Lower lobe of right lung (tissue), 2 donors: Measurements from ENCODE around the gene KCNT2. TPM values are rescaled to one million over a fixed set of nuclear protein-coding genes. Genes with fewer than 3 reads are reported as not detected.

Experiments used
- ATAC-seq, 2 donors: fragments of 200-7000 bp; cut with Tn5 transposase; one replicate each; pipeline ENCODE4 v1.9.1; 2020 to 2022; ENCODE audit warnings: mild to moderate bottlenecking in 2 of 2, moderate library complexity in 2 of 2
- DNase-seq: peaks from one replicate; pipeline ENCODE4 v3.0.0-alpha.2; 2020
- H3K27ac ChIP-seq: fragments of 200-600 bp; one replicate; pipeline ENCODE4 v1.8.0; 2022
- H3K27me3 ChIP-seq: fragments of 200-600 bp; one replicate; pipeline ENCODE4 v1.8.0; 2022; ENCODE audit warnings: low read depth
- H3K36me3 ChIP-seq: fragments of 200-600 bp; one replicate; pipeline ENCODE4 v1.8.0; 2022; ENCODE audit warnings: mild to moderate bottlenecking
- H3K4me1 ChIP-seq: fragments of 200-600 bp; one replicate; pipeline ENCODE4 v1.8.0; 2022
- H3K4me3 ChIP-seq: fragments of 200-600 bp; one replicate; pipeline ENCODE4 v1.8.0; 2022; ENCODE audit warnings: mild to moderate bottlenecking
- H3K9me3 ChIP-seq: fragments of 200-600 bp; one replicate; pipeline ENCODE4 v1.8.0; 2022
- CTCF ChIP-seq: fragments of 200-600 bp; IDR thresholded peaks from one replicate; pipeline ENCODE4 v1.8.0; 2022; ENCODE audit warnings: antibody characterized with exemption, mild to moderate bottlenecking
- intact Hi-C: fragments of 100-400 bp; cut with DNase I; formaldehyde crosslinking; loops from one replicate; pipeline ENCODE4 v1.11.0; 2022
- total RNA-seq: library from RNA; stranded (reverse); fragmentation: NEBNext Ultra II Directional; extraction: Animal tissue kit (Norgen Biotek cat#: 25700); gene quantifications from one replicate; pipeline ENCODE4 v1.2.1, GENCODE V29; 2021
- donor health status: DM: no; HTN: yes; CAD: no; lungs with severe emphysema.

Gene KCNT2
- total RNA-seq, 1 donor from 2014 or later: 3.7 TPM

GRCh38 chr1:196546272-196547111, 61.7 kb downstream of the KCNT2 start:
- no peaks in the 10 kb centered on the region for H3K4me1 ChIP-seq
- no peaks in the 10 kb centered on the region for H3K27me3 ChIP-seq
- DNase-seq (no peak), ATAC-seq (no peak)
- no peaks in the 10 kb centered on the region for H3K9me3 ChIP-seq
- H3K36me3 ChIP-seq: no peaks in the 10 kb centered on the region
- intact Hi-C loops: no loop called here
- H3K27ac ChIP-seq: no peak overlapping the region
- no peak overlapping the region for H3K4me3 ChIP-seq
- no peak for TF ChIP-seq CTCF

GRCh38 chr1:196545222-196545621, 63.0 kb downstream of the KCNT2 start:
- Histone ChIP-seq H3K4me3 (no peak overlapping the region), H3K27ac (no peak overlapping the region), H3K27me3 (no peaks in the 10 kb centered on the region), H3K36me3 (no peaks in the 10 kb centered on the region), H3K4me1 (no peaks in the 10 kb centered on the region), H3K9me3 (no peaks in the 10 kb centered on the region)
- no peak for TF ChIP-seq CTCF
- ATAC-seq (no peak), DNase-seq (no peak)
- intact Hi-C loops: no loop called here

DNA sequence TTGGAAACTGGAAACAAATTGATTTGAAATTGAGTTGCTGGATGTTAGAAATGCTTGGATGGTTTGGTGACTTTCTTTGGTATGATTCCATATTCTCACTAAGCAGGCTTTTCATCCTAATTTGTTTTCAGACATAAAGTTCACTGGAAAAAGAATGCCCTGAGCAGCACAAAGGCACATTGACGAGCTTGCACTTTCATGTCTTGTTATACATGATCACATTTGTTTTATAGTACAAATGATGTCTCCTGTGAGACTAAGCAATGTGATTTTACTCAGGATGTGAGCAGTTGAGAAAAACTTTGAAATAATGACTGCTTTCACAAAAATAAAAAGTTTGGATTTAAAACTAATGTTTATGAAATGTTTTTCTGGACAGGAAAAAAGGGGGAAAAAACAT, 63.6 kb downstream of the KCNT2 start:
- H3K4me1 ChIP-seq: no peaks in the 10 kb centered on the region
- ATAC-seq (no peak), DNase-seq (no peak)
- no peak overlapping the region for H3K4me3 ChIP-seq
- no peaks in the 10 kb centered on the region for H3K36me3 ChIP-seq
- H3K9me3 ChIP-seq: no peaks in the 10 kb centered on the region
- H3K27me3 ChIP-seq: no peaks in the 10 kb centered on the region
- intact Hi-C loops: no loop called here
- no peak for TF ChIP-seq CTCF
- no peak overlapping the region for H3K27ac ChIP-seq

- no peak for ATAC-seq
- Histone ChIP-seq H3K27ac (no peak overlapping the region), H3K36me3 (no peaks in the 10 kb centered on the region), H3K4me3 (no peak overlapping the region), H3K27me3 (no peaks in the 10 kb centered on the region), H3K9me3 (no peaks in the 10 kb centered on the region), H3K4me1 (no peaks in the 10 kb centered on the region)
- intact Hi-C loops: no loop called here
- no peak for TF ChIP-seq CTCF
- no peak for DNase-seq
Observed at GRCh38 chr1:196543833-196544232, 64.4 kb downstream of the KCNT2 start.

DNA sequence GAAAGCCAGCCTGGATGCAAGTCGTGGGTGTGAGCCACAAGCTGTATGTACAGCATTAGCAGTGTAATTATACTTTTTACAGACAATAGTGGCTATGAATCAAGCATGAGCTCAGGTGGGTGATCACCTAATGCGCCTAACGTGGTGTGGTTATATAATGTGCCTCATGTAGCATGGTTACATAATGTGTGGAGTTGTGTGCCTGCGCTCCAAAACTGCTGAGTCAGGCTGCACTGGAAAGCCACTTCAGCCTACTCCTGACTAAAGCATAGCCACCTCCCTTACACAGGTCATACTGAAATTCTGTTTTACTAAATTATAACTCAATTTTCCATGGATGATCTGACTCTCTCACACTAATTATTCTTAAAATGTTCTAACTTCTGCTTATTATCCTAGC, 69.8 kb downstream of the KCNT2 start:
- Histone ChIP-seq H3K4me3 (no peak overlapping the region), H3K9me3 (no peaks in the 10 kb centered on the region), H3K4me1 (no peaks in the 10 kb centered on the region), H3K27ac (no peak overlapping the region), H3K36me3 (no peaks in the 10 kb centered on the region), H3K27me3 (no peaks in the 10 kb centered on the region)
- no peak for TF ChIP-seq CTCF
- ATAC-seq (peak; percentile 62 to 93), DNase-seq (peak; percentile 49)
- intact Hi-C loops: no loop called here
